Loucy (cell line): ENCODE data around the gene PPME1.

Source experiments
- EZH2phosphoT487 ChIP-seq: fragments of 200-600 bp; IDR thresholded peaks from 2 replicates; pipeline ENCODE4 v1.6.1; 2018; ENCODE audit warnings: antibody characterized with exemption, mild to moderate bottlenecking, moderate library complexity, borderline replicate concordance
- TF ChIP-seq, protein P1 (sequence below): fragments of 200-600 bp; sonication (generic); conservative IDR thresholded peaks from 2 replicates; pipeline ENCODE4 v1.5.1; 2014; ENCODE audit warnings: mild to moderate bottlenecking, antibody characterized with exemption, low read length

GRCh38 chr11:74205181-74205580, 34.1 kb downstream of the PPME1 start:
- no peak for TF ChIP-seq EZH2phosphoT487
- TF ChIP-seq, protein P1, sequence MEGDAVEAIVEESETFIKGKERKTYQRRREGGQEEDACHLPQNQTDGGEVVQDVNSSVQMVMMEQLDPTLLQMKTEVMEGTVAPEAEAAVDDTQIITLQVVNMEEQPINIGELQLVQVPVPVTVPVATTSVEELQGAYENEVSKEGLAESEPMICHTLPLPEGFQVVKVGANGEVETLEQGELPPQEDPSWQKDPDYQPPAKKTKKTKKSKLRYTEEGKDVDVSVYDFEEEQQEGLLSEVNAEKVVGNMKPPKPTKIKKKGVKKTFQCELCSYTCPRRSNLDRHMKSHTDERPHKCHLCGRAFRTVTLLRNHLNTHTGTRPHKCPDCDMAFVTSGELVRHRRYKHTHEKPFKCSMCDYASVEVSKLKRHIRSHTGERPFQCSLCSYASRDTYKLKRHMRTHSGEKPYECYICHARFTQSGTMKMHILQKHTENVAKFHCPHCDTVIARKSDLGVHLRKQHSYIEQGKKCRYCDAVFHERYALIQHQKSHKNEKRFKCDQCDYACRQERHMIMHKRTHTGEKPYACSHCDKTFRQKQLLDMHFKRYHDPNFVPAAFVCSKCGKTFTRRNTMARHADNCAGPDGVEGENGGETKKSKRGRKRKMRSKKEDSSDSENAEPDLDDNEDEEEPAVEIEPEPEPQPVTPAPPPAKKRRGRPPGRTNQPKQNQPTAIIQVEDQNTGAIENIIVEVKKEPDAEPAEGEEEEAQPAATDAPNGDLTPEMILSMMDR: no peak
